Mesenchymal stem cell (in vitro differentiated cells and primary cell): ENCODE measurements around the gene CISTR.

Experiments
- DNase-seq: peaks from one replicate; pipeline ENCODE4 v3.0.0-alpha.2; 2013
- H2AFZ ChIP-seq: one replicate; pipeline ENCODE4 v1.6.1; 2013; ENCODE audit warnings: low read depth, mild to moderate bottlenecking, control low read depth, inconsistent platforms, low read length, moderate library complexity
- H2AK5ac ChIP-seq: 2 replicates; pipeline ENCODE4 v1.6.1; 2013; ENCODE audit warnings: low read length, moderate library complexity, mild to moderate bottlenecking, inconsistent platforms; ENCODE audit not compliant: severe bottlenecking
- H2BK120ac ChIP-seq: one replicate; pipeline ENCODE4 v1.6.1; 2013; ENCODE audit warnings: low read depth, mild to moderate bottlenecking, inconsistent platforms, low read length, moderate library complexity
- H2BK12ac ChIP-seq, 2 experiments: one replicate each; pipeline ENCODE4 v1.6.1; 2013; ENCODE audit warnings: inconsistent platforms in 2 of 2, low read length in 2 of 2, mild to moderate bottlenecking in 2 of 2, moderate library complexity in 2 of 2, control low read depth in 1 of 2
- H2BK15ac ChIP-seq: one replicate; pipeline ENCODE4 v1.6.1; 2013; ENCODE audit warnings: mild to moderate bottlenecking, low read depth, inconsistent platforms; ENCODE audit not compliant: poor library complexity, severe bottlenecking
- H2BK5ac ChIP-seq: 2 replicates; pipeline ENCODE4 v1.6.1; 2013; ENCODE audit warnings: low read depth, mild to moderate bottlenecking, low read length, control low read depth, inconsistent platforms; ENCODE audit not compliant: poor library complexity, severe bottlenecking
- H3K14ac ChIP-seq, 2 experiments: one replicate each; pipeline ENCODE4 v1.6.1; 2013; ENCODE audit warnings: inconsistent platforms in 2 of 2, low read length in 2 of 2, control low read depth in 1 of 2, mild to moderate bottlenecking in 1 of 2, moderate library complexity in 1 of 2
- H3K18ac ChIP-seq, 2 experiments: one replicate each; pipeline ENCODE4 v1.6.1; 2013; ENCODE audit warnings: inconsistent platforms in 2 of 2, low read length in 2 of 2, control low read depth in 1 of 2, low read depth in 1 of 2, mild to moderate bottlenecking in 1 of 2
- H3K23ac ChIP-seq, 2 experiments: one replicate each; pipeline ENCODE4 v1.6.1; 2013; ENCODE audit warnings: inconsistent platforms in 2 of 2, low read length in 2 of 2, mild to moderate bottlenecking in 2 of 2, moderate library complexity in 2 of 2, control low read depth in 1 of 2
- H3K27ac ChIP-seq: 2 replicates; pipeline ENCODE4 v1.5.1; 2013; ENCODE audit warnings: mild to moderate bottlenecking, moderate library complexity, low read length, control low read depth, inconsistent platforms; ENCODE audit not compliant: poor library complexity, severe bottlenecking
- H3K27me3 ChIP-seq, 2 experiments: 2 replicates each; pipeline versions ENCODE4 v1.6.1 to v1.7.0; 2013; ENCODE audit warnings: low read length in 2 of 2, mild to moderate bottlenecking in 2 of 2, moderate library complexity in 2 of 2, control low read depth in 1 of 2, inconsistent platforms in 1 of 2; ENCODE audit not compliant: control insufficient read depth in 1 of 2, insufficient read depth in 1 of 2
- H3K36me3 ChIP-seq, 2 experiments: 2 replicates each; pipeline versions ENCODE4 v1.6.1 to v1.7.0; 2013; ENCODE audit warnings: low read length in 2 of 2, control low read depth in 1 of 2, inconsistent platforms in 1 of 2, low read depth in 1 of 2, mild to moderate bottlenecking in 1 of 2; ENCODE audit not compliant: insufficient read depth in 2 of 2, control insufficient read depth in 1 of 2
- H3K4ac ChIP-seq, 2 experiments: one replicate each; pipeline ENCODE4 v1.6.1; 2013; ENCODE audit warnings: inconsistent platforms in 2 of 2, low read length in 2 of 2, mild to moderate bottlenecking in 2 of 2, moderate library complexity in 2 of 2, control low read depth in 1 of 2, low read depth in 1 of 2
- H3K4me1 ChIP-seq: 2 replicates; pipeline ENCODE4 v1.6.1; 2013; ENCODE audit warnings: low read depth, low read length, control low read depth; ENCODE audit not compliant: control insufficient read depth, insufficient read depth
- H3K4me2 ChIP-seq: 2 replicates; pipeline ENCODE4 v1.6.1; 2013; ENCODE audit warnings: low read length, mild to moderate bottlenecking, inconsistent platforms; ENCODE audit not compliant: poor library complexity, severe bottlenecking
- H3K4me3 ChIP-seq, 2 experiments: 2 replicates each; pipeline versions ENCODE4 v1.5.1 to v1.7.0; 2013; ENCODE audit warnings: low read length in 2 of 2, mild to moderate bottlenecking in 2 of 2, control low read depth in 1 of 2, low read depth in 1 of 2; ENCODE audit not compliant: insufficient read depth in 1 of 2
- H3K79me1 ChIP-seq: replicated peaks from 2 replicates; pipeline ENCODE4 v1.6.1; 2013; ENCODE audit warnings: mild to moderate bottlenecking, control low read depth, low read length, inconsistent platforms; ENCODE audit not compliant: poor library complexity, severe bottlenecking
- H3K9ac ChIP-seq: 2 replicates; pipeline ENCODE4 v1.7.0; 2013; ENCODE audit warnings: mild to moderate bottlenecking, low read length, moderate library complexity
- H3K9me3 ChIP-seq: 2 replicates; pipeline ENCODE4 v1.7.0; 2013; ENCODE audit warnings: mild to moderate bottlenecking, low read length; ENCODE audit not compliant: control insufficient read depth
- H4K8ac ChIP-seq: one replicate; pipeline ENCODE4 v1.6.1; 2013; ENCODE audit warnings: inconsistent platforms, mild to moderate bottlenecking, low read length, moderate library complexity
- H4K91ac ChIP-seq: one replicate; pipeline ENCODE4 v1.6.1; 2013; ENCODE audit warnings: mild to moderate bottlenecking, low read length, inconsistent platforms
- WGBS: methylation state at CpG from one replicate; pipeline ENCODE4 v1.1.7; 2013; ENCODE audit warnings: mixed read lengths; 5-methylcytosine and 5-hydroxymethylcytosine counted together

The CISTR gene

DNA sequence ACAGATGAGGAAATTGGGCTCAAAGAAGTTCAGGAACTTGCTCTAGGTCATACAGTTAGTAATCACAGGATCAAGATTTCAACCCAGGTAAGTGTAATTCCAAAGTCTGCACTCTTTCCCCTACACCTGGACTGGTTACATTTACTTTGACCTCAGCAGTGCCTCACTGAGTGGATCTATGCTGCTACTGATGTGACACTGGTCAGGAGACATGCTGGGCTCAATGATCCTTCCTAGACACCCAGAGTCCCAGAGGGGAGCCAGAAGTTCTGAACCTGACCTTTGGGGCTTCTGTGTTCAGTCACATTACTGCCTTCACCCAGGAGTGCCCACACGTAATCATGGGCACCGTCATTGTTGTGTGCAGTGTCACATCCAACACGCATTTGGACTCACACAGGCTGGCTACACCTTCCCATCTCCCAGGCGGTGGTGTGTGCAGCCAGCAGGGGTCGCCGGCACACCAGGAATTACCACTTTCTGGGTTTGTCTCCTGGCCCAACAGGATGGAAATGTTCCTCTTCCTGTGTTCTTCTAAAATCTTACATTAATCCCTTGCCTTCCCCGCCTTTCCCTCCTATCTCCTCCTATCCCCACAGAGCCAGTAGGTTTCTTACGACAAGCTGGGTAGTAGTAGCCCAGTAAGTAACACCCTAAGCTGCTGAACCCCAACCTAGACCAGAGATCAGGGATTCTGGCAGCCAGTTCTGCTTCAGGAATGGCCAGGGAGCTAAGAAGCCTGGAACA, 50.1 kb downstream of the CISTR start:
- Histone ChIP-seq H3K4ac (no peak overlapping the region), H3K18ac (no peak overlapping the region), H3K9me3 (no peaks in the 10 kb centered on the region), H3K23ac (no peak overlapping the region), H3K14ac (no peak overlapping the region), H2AFZ (peak overlapping the region; percentile 57), H2BK5ac (no peak overlapping the region), H3K36me3 (no peaks in the 10 kb centered on the region), H3K4me2 (no peak overlapping the region), H3K4me3 (no peak overlapping the region), H2BK120ac (no peak overlapping the region), H3K9ac (peak overlapping the region; percentile 35), H4K91ac (no peak overlapping the region), H3K4me1 (peaks cover 4% of the 10 kb centered on the region), H3K79me1 (no peaks in the 10 kb centered on the region), H3K27ac (no peak overlapping the region), H4K8ac (no peak overlapping the region), H2BK12ac (peak overlapping the region in 1 of 2 experiments; percentile 67), H2AK5ac (no peak overlapping the region), H2BK15ac (no peak overlapping the region), H3K27me3 (peaks cover 59 to 77% of the 10 kb centered on the region in 2 experiments)
- 3% methylated on average over 8 of the region's 8 CpGs for WGBS
- peak; percentile 67 for DNase-seq

DNA sequence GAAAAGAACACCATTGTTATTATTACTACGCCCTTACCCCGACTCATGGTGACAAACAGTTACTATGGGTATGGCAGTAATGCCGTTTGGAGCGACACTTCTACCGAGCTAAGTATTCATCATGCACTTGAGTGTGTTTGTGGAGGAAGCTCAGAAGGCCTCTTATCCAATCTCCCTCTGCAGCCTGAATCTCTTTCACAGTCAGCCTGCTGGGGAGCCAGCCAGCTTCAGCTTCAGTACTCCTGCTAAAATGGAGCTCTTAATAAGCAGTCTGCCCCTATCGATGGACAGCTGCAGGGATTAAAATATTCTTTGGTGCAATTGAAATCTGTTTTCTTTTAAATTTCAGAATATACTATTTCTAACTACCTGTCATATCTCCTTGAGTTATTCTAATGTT, 51.2 kb downstream of the CISTR start:
- Histone ChIP-seq H4K8ac (no peak overlapping the region), H3K9ac (no peak overlapping the region), H2BK15ac (no peak overlapping the region), H3K27ac (no peak overlapping the region), H3K27me3 (peaks cover 58 to 71% of the 10 kb centered on the region in 2 experiments), H3K14ac (no peak overlapping the region), H2AFZ (no peak overlapping the region), H3K79me1 (no peaks in the 10 kb centered on the region), H3K4me3 (no peak overlapping the region), H2BK5ac (no peak overlapping the region), H4K91ac (no peak overlapping the region), H2BK120ac (no peak overlapping the region), H3K9me3 (no peaks in the 10 kb centered on the region), H3K36me3 (no peaks in the 10 kb centered on the region), H3K23ac (no peak overlapping the region), H3K4ac (no peak overlapping the region), H2AK5ac (no peak overlapping the region), H2BK12ac (no peak overlapping the region), H3K18ac (no peak overlapping the region), H3K4me1 (peaks cover 8% of the 10 kb centered on the region), H3K4me2 (no peak overlapping the region)
- WGBS = 73% methylated on average over 5 of the region's 6 CpGs
- DNase-seq = no peak

DNA sequence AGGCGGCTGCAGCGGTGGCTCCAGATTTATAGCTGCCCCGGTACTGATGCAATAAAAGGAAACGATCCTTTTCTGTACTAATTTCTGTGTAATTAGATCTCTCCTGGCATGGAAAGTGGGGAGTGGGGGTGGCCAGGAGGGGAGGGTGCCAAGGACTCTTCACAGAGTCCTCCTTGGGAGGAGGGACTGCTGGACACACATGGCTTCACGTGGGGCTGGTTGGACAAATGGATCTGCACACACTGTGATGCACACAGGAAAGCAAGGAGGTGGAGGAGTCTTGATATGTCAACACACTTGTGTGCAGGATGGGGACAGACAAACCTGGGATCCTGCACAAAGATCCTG, 52.1 kb downstream of the CISTR start:
- Histone ChIP-seq H2BK15ac (no peak overlapping the region), H3K23ac (no peak overlapping the region), H3K4me1 (peaks cover 11% of the 10 kb centered on the region), H3K27me3 (peaks cover 61 to 70% of the 10 kb centered on the region in 2 experiments), H3K9me3 (no peaks in the 10 kb centered on the region), H2BK120ac (no peak overlapping the region), H3K18ac (no peak overlapping the region), H3K14ac (no peak overlapping the region), H4K91ac (no peak overlapping the region), H3K4me2 (no peak overlapping the region), H3K36me3 (no peaks in the 10 kb centered on the region), H2BK12ac (no peak overlapping the region), H3K4me3 (no peak overlapping the region), H2AK5ac (no peak overlapping the region), H4K8ac (peak overlapping the region; percentile 13), H3K4ac (no peak overlapping the region), H2BK5ac (no peak overlapping the region), H3K27ac (no peak overlapping the region), H2AFZ (no peak overlapping the region), H3K9ac (no peak overlapping the region), H3K79me1 (no peaks in the 10 kb centered on the region)
- no peak for DNase-seq
- WGBS = 62% methylated on average over 5 of the region's 5 CpGs

DNA sequence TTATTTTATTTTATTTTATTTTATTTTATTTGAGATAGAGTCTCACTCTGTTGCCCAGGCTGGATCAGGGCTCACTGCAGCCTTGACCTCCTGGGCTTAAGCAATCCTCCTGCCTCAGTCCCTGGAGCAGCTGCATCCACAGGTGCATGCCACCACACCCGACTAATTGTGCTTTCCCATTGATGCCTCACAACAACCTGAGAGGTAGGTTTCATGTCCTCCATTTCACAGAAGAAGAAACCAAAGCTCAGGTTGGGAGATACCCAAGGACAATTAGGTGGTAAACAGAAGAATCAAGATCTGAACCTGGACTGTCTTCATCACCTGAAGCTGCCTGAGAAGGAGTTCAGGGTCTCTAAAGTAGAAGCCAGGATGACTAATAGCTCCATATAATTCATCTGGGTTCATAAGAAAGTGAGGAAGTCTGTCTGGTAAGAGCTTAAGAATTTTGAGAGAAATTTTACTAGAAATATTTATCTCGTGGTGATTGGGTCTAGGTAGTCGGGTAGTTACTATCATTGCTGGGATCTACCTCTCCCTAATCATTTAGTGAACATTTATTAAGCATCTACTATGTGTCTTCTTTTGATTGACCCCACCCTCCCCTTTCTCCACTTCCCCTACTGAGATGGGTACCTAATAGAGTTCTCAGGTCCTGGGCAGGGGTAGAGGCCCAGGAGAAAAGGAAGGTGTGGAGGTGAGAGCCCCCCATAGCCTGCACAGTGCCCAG, 52.7 kb downstream of the CISTR start:
- Histone ChIP-seq H2BK5ac (no peak overlapping the region), H3K18ac (no peak overlapping the region), H3K4me2 (no peak overlapping the region), H2BK120ac (no peak overlapping the region), H4K91ac (no peak overlapping the region), H3K79me1 (no peaks in the 10 kb centered on the region), H2BK12ac (no peak overlapping the region), H3K4me3 (no peak overlapping the region), H2AK5ac (no peak overlapping the region), H2AFZ (no peak overlapping the region), H2BK15ac (no peak overlapping the region), H3K4ac (no peak overlapping the region), H3K27me3 (peaks cover 64 to 67% of the 10 kb centered on the region in 2 experiments), H3K4me1 (peaks cover 11% of the 10 kb centered on the region), H3K36me3 (no peaks in the 10 kb centered on the region), H4K8ac (no peak overlapping the region), H3K23ac (no peak overlapping the region), H3K9ac (no peak overlapping the region), H3K27ac (no peak overlapping the region), H3K14ac (no peak overlapping the region), H3K9me3 (no peaks in the 10 kb centered on the region)
- DNase-seq = no peak
- no CpG with 5 or more reads among the region's 3 CpGs for WGBS
